Upper lobe of left lung (tissue), 6 donors: Measurements from ENCODE around the gene SH3TC2. TPM values are rescaled to one million over a fixed set of nuclear protein-coding genes. Genes with fewer than 3 reads are reported as not detected.
A peak's percentile ranks its signal among the peaks of the same experiment; 100 is the strongest.

Source experiments
- ATAC-seq, 2 donors: fragments of 200-7000 bp; cut with Tn5 transposase; one replicate each; pipeline ENCODE4 v1.9.1; 2022; ENCODE audit warnings: mild to moderate bottlenecking in 2 of 2, moderate library complexity in 2 of 2; ENCODE audit not compliant: low FRiP score in 2 of 2
- DNase-seq, 2 donors: peaks; one replicate each; pipeline ENCODE4 v3.0.0-alpha.2; 2019 to 2020
- H3K27ac ChIP-seq, 4 donors: fragments of 200-600 bp; sonication (generic); one replicate each; pipeline ENCODE4 v1.5.1; 2016 to 2019
- H3K27me3 ChIP-seq, 4 donors: fragments of 200-600 bp; sonication (generic); one replicate each; pipeline ENCODE4 v1.5.1; 2017 to 2019
- H3K36me3 ChIP-seq, 4 donors: fragments of 200-600 bp; sonication (generic); one replicate each; pipeline ENCODE4 v1.5.1; 2016 to 2019
- H3K4me1 ChIP-seq, 4 donors: fragments of 200-600 bp; sonication (generic); one replicate each; pipeline ENCODE4 v1.5.1; 2018 to 2019
- H3K4me3 ChIP-seq, 4 donors: fragments of 200-600 bp; sonication (generic); one replicate each; pipeline ENCODE4 v1.5.1; 2017 to 2019; ENCODE audit warnings: mild to moderate bottlenecking in 2 of 4, moderate library complexity in 1 of 4
- H3K9me3 ChIP-seq, 4 donors: fragments of 200-600 bp; sonication (generic); one replicate each; pipeline ENCODE4 v1.5.1; 2018 to 2019
- EP300 ChIP-seq, 4 donors: sonication (generic); formaldehyde crosslinking; IDR thresholded peaks; one replicate each; pipeline ENCODE4 v1.5.1; 2017; ENCODE audit warnings: antibody characterized with exemption in 4 of 4, control low read depth in 2 of 4
- POLR2A ChIP-seq, 4 donors: fragments of 450-650 bp; IDR thresholded peaks; one replicate each; pipeline ENCODE4 v1.5.1; 2016 to 2017; ENCODE audit warnings: antibody characterized with exemption in 4 of 4, mild to moderate bottlenecking in 2 of 4
- POLR2AphosphoS5 ChIP-seq, 2 donors: sonication (generic); formaldehyde crosslinking; IDR thresholded peaks; one replicate each; pipeline ENCODE4 v1.5.1; 2017; ENCODE audit warnings: antibody characterized with exemption in 2 of 2
- WGBS, 2 donors: methylation state at CpG; one replicate each; pipeline ENCODE4 v1.1.5; 2017 to 2018; 5-methylcytosine and 5-hydroxymethylcytosine counted together
- total RNA-seq, 6 donors: library from RNA; depleted of rRNA in 4 of 6; stranded (reverse); fragments of >200 nt in 4 of 6; gene quantifications; one replicate each; pipeline versions ENCODE4 v1.1.0 to v1.2.1, GENCODE V29; 2016 to 2021
- TF ChIP-seq, protein P1 (sequence below), 6 experiments: fragments of 450-650 bp in 4 of 6; fragments of 200-600 bp in 2 of 6; sonication (generic) in 2 of 6; IDR thresholded peaks; one replicate each; pipeline ENCODE4 v1.5.1; 2016 to 2019; ENCODE audit warnings: antibody characterized with exemption in 6 of 6
- donor health status: DM: no; HTN: no; CAD: no; lungs with moderate emphysema.
- donor health status: DM: no; HTN: yes; CAD: no; lungs with severe emphysema.

SH3TC2 gene
- total RNA-seq, 6 donors from 2014 or later, result under 0.01 to 3.1 (median 1.2) TPM

DNA sequence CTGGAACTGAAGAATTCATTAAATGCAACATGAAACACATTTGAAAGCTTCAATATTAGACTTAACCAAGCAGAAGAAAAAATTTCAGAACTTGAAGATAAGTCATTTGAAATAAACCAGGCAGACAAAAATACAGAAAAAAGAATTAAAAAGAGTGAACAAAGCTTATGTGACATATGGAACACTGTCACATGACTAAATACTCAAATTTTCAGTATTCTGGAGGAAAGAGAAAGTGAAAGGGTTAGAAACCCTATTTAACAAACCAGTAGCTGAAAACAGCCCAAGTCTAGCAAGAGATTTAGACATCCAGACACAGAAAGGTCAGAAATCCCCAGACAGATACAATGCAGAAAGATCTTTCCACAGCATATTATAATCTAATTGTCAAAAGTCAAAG, 37.1 kb upstream of the SH3TC2 start:
- Histone ChIP-seq H3K4me1 (no peaks in the 10 kb centered on the region), H3K4me3 (no peak overlapping the region), H3K27ac (no peak overlapping the region), H3K27me3 (no peaks in the 10 kb centered on the region), H3K9me3 (peaks cover 11 to 19% (median 15%) of the 10 kb centered on the region in 4 donors), H3K36me3 (no peaks in the 10 kb centered on the region)
- no peak for DNase-seq
- ATAC-seq, result no peak
- TF ChIP-seq POLR2AphosphoS5 (IDR thresholded peaks at IDR 0.05), result no peak
- TF ChIP-seq, protein P1, sequence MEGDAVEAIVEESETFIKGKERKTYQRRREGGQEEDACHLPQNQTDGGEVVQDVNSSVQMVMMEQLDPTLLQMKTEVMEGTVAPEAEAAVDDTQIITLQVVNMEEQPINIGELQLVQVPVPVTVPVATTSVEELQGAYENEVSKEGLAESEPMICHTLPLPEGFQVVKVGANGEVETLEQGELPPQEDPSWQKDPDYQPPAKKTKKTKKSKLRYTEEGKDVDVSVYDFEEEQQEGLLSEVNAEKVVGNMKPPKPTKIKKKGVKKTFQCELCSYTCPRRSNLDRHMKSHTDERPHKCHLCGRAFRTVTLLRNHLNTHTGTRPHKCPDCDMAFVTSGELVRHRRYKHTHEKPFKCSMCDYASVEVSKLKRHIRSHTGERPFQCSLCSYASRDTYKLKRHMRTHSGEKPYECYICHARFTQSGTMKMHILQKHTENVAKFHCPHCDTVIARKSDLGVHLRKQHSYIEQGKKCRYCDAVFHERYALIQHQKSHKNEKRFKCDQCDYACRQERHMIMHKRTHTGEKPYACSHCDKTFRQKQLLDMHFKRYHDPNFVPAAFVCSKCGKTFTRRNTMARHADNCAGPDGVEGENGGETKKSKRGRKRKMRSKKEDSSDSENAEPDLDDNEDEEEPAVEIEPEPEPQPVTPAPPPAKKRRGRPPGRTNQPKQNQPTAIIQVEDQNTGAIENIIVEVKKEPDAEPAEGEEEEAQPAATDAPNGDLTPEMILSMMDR (IDR thresholded peaks at IDR 0.05), result no peak

DNA sequence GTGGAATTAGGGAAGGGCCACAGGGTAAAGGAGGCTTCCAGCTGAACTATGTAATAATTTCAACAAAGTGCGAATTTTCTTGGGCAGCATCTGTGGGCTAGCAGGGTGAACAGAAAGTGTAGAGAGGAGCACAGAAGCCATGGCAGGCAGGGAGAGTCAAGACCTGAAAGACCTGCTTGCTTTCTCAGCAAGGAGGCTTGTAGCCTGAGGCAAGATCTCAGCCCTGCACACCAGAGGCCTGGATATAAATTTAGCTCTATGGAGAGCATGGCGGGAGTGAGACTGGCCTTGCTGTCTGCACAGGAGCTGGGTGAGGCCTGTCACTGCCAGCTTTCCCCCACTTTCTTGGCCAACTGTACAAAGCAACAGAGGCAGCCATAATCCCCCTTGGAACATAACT, 32.1 kb upstream of the SH3TC2 start:
- no peak overlapping the region for H3K4me3 ChIP-seq
- no peak for ATAC-seq
- 92 to 100% methylated on average over 1 to 2 of the region's 2 CpGs for whole genome bisulfite sequencing, 2 donors
- H3K36me3 ChIP-seq, result no peaks in the 10 kb centered on the region
- no peak for DNase-seq
- peaks cover 5 to 13% (median 9%) of the 10 kb centered on the region in 4 donors for H3K9me3 ChIP-seq
- TF ChIP-seq POLR2A (IDR thresholded peaks at IDR 0.05) (no peak), POLR2AphosphoS5 (IDR thresholded peaks at IDR 0.05) (no peak), EP300 (IDR thresholded peaks at IDR 0.05) (no peak)
- TF ChIP-seq, protein P1 (IDR thresholded peaks at IDR 0.05), result no peak
- no peaks in the 10 kb centered on the region for H3K27me3 ChIP-seq
- H3K4me1 ChIP-seq, result no peaks in the 10 kb centered on the region
- no peak overlapping the region for H3K27ac ChIP-seq

DNA sequence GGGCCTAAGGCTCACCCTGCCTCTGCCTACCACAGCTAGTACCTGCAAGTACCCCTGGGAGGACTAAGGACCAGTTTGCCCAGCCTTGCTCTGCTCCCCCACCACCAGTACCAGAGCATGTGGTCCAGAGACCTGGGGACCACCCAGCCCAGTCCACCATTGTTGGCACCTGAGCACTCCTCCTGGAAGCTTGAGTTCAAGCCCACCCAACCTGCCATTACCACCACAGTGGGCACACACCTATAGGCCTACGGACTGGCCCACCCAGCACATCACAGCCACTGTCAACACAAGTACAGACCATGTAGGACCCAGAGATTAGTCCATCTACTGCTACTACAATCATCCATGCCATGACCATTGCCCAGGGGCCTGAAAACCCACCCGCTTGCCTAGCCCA, 30.8 kb upstream of the SH3TC2 start:
- no peak overlapping the region for H3K27ac ChIP-seq
- ATAC-seq (peak in 1 of 2 donors; percentile 53), DNase-seq (no peak)
- H3K27me3 ChIP-seq, result no peaks in the 10 kb centered on the region
- TF ChIP-seq POLR2A (IDR thresholded peaks at IDR 0.05), result no peak
- no peak for TF ChIP-seq POLR2AphosphoS5 (IDR thresholded peaks at IDR 0.05)
- TF ChIP-seq, protein P1 (IDR thresholded peaks at IDR 0.05), result no peak
- TF ChIP-seq EP300 (IDR thresholded peaks at IDR 0.05), result no peak
- H3K9me3 ChIP-seq, result peaks cover 2 to 9% (median 4%) of the 10 kb centered on the region in 4 donors
- 90% methylated on average over 1 of the region's 2 CpGs; no CpG with 5 or more reads in 1 of the 2 donors for WGBS, 2 donors
- H3K4me3 ChIP-seq, result no peak overlapping the region
- H3K36me3 ChIP-seq, result no peaks in the 10 kb centered on the region
- no peaks in the 10 kb centered on the region for H3K4me1 ChIP-seq

DNA sequence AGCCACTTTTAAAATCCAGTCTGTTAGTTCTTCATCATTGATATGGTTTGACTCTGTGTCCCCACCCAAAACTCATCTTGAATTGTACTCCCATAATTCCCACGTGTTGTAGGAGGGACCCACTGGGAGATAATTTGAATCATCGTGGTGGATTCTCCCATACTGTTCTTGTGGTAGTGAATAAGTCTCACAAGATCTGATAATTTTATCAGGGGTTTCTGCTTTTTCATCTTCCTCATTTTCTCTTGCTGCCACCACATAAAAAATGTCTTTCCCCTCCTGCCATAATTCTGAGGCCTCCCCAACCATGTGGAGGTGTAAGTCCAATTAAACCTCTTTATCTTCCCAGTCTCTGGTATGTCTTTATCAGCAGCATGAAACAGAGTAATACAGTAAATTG, 26.9 kb upstream of the SH3TC2 start:
- ATAC-seq (no peak), DNase-seq (no peak)
- WGBS, 2 donors, result 53 to 61% methylated on average over 2 of the region's 2 CpGs

DNA sequence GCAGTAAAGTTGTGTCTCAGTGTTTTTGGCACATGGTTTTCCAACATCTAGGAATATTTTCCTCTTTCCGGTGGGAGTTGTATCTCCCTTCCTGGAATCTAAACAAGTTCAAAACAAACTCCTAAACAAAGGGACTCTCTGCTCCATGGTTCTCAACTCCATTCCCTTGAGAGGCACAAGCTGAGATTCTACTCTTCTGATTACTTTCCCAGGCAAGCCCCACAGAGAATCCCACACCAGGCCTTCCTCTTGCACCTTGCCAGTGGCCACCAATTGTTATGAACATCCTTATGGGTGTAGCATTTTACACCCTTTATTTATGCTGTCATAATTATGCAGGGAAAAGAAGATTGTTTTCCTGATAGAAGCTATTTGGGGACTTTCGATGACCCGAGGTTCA, 25.8 kb upstream of the SH3TC2 start:
- Histone ChIP-seq H3K9me3 (no peaks in the 10 kb centered on the region), H3K27ac (no peak overlapping the region), H3K4me1 (no peaks in the 10 kb centered on the region), H3K4me3 (no peak overlapping the region), H3K36me3 (no peaks in the 10 kb centered on the region), H3K27me3 (no peaks in the 10 kb centered on the region)
- TF ChIP-seq, protein P1 (IDR thresholded peaks at IDR 0.05), result no peak
- TF ChIP-seq POLR2AphosphoS5 (IDR thresholded peaks at IDR 0.05), result no peak
- TF ChIP-seq EP300 (IDR thresholded peaks at IDR 0.05), result no peak
- no peak for TF ChIP-seq POLR2A (IDR thresholded peaks at IDR 0.05)
- ATAC-seq (no peak), DNase-seq (no peak)
- 62 to 83% methylated on average over 3 of the region's 3 CpGs for WGBS, 2 donors

More for the DNA sequence above, 26.9 kb upstream of the SH3TC2 start:
- no peaks in the 10 kb centered on the region for H3K27me3 ChIP-seq
- TF ChIP-seq POLR2A (IDR thresholded peaks at IDR 0.05) (no peak), POLR2AphosphoS5 (IDR thresholded peaks at IDR 0.05) (no peak), EP300 (IDR thresholded peaks at IDR 0.05) (no peak)
- TF ChIP-seq, protein P1 (IDR thresholded peaks at IDR 0.05), result no peak
- H3K4me1 ChIP-seq, result no peaks in the 10 kb centered on the region
- no peak overlapping the region for H3K4me3 ChIP-seq
- H3K9me3 ChIP-seq, result no peaks in the 10 kb centered on the region
- H3K27ac ChIP-seq, result no peak overlapping the region
- no peaks in the 10 kb centered on the region for H3K36me3 ChIP-seq
